HepG2 (cell line): ENCODE results near the gene RAB3D. TPM values are rescaled to one million over a fixed set of nuclear protein-coding genes. Genes with fewer than 3 reads are reported as not detected.

Experiments
- BRCA1 ChIP-seq: sonication (generic); formaldehyde crosslinking; IDR thresholded peaks from 2 replicates; pipeline ENCODE4 v1.4.0; 2020; ENCODE audit warnings: missing genetic modification reagents
- ISX ChIP-seq: sonication (generic); formaldehyde crosslinking; conservative IDR thresholded peaks from 2 replicates; pipeline ENCODE4 v1.5.0; 2020; ENCODE audit warnings: missing genetic modification reagents
- KDM1A ChIP-seq: IDR thresholded peaks from 2 replicates; pipeline ENCODE4 v1.6.1; 2016; ENCODE audit warnings: missing compliant biosample characterization
- KLF11 ChIP-seq: IDR thresholded peaks from 2 replicates; pipeline ENCODE4 v1.6.1; 2016; ENCODE audit warnings: missing compliant biosample characterization
- KLF15 ChIP-seq: sonication (generic); formaldehyde crosslinking; IDR thresholded peaks from 2 replicates; pipeline ENCODE4 v1.8.1; 2023; ENCODE audit warnings: borderline replicate concordance, mild to moderate bottlenecking, inconsistent platforms, missing genetic modification reagents, mixed read lengths
- KLF16 ChIP-seq, 2 experiments: sonication (generic) in 1 of 2; formaldehyde crosslinking in 1 of 2; IDR thresholded peaks; 2 replicates each; pipeline versions ENCODE4 v1.6.1 to v1.8.0; 2016 to 2023; ENCODE audit warnings: missing genetic modification reagents in 2 of 2, missing compliant biosample characterization in 1 of 2
- KMT2B ChIP-seq: IDR thresholded peaks from 2 replicates; pipeline ENCODE4 v1.6.1; 2016; ENCODE audit warnings: missing genetic modification reagents, missing compliant biosample characterization
- NFRKB ChIP-seq: fragments of 450-650 bp; IDR thresholded peaks from 2 replicates; pipeline ENCODE4 v1.6.1; 2017
- RBM39 ChIP-seq: fragments of 200-400 bp; formaldehyde crosslinking; IDR thresholded peaks from one replicate; pipeline ENCODE4 v1.6.1; 2018; ENCODE audit warnings: antibody characterized with exemption, mild to moderate bottlenecking, low read depth, low read length; ENCODE audit not compliant: poor library complexity, severe bottlenecking
- SIN3B ChIP-seq: fragments of 150-350 bp; IDR thresholded peaks from 2 replicates; pipeline ENCODE4 v1.6.1; 2014; ENCODE audit warnings: low read length
- SP2 ChIP-seq: sonication (generic); formaldehyde crosslinking; IDR thresholded peaks from 2 replicates; pipeline ENCODE4 v1.5.1; 2020; ENCODE audit warnings: mild to moderate bottlenecking, missing genetic modification reagents
- SPEN ChIP-seq: sonication (generic); formaldehyde crosslinking; IDR thresholded peaks from 2 replicates; pipeline ENCODE4 v1.5.1; 2020; ENCODE audit warnings: low read depth, mild to moderate bottlenecking, missing genetic modification reagents
- THAP11 ChIP-seq: IDR thresholded peaks from 2 replicates; pipeline ENCODE4 v1.6.1; 2016; ENCODE audit warnings: missing biosample characterization, missing genetic modification reagents
- THRA ChIP-seq: sonication (generic); formaldehyde crosslinking; IDR thresholded peaks from 2 replicates; pipeline ENCODE4 v1.4.0; 2020; ENCODE audit warnings: missing genetic modification reagents, borderline replicate concordance
- ZFP82 ChIP-seq: sonication (generic); formaldehyde crosslinking; IDR thresholded peaks from 2 replicates; pipeline ENCODE4 v1.5.1; 2020; ENCODE audit warnings: mild to moderate bottlenecking, missing genetic modification reagents, borderline replicate concordance
- ZKSCAN5 ChIP-seq: sonication (generic); formaldehyde crosslinking; IDR thresholded peaks from 2 replicates; pipeline ENCODE4 v1.5.1; 2020; ENCODE audit warnings: mild to moderate bottlenecking, missing genetic modification reagents
- ZKSCAN8 ChIP-seq: IDR thresholded peaks from 2 replicates; pipeline ENCODE4 v1.6.1; 2016; ENCODE audit warnings: borderline replicate concordance, missing genetic modification reagents, missing compliant biosample characterization
- ZNF234 ChIP-seq: sonication (generic); formaldehyde crosslinking; conservative IDR thresholded peaks from 2 replicates; pipeline ENCODE4 v1.5.1; 2020; ENCODE audit warnings: mild to moderate bottlenecking, missing genetic modification reagents
- ZNF264 ChIP-seq: sonication (generic); formaldehyde crosslinking; IDR thresholded peaks from 2 replicates; pipeline ENCODE4 v1.4.0; 2020; ENCODE audit warnings: missing genetic modification reagents
- ZNF292 ChIP-seq: sonication (generic); formaldehyde crosslinking; IDR thresholded peaks from 2 replicates; pipeline ENCODE4 v1.8.1; 2022; ENCODE audit warnings: mild to moderate bottlenecking, low read depth, missing genetic modification reagents, borderline replicate concordance
- ZNF326 ChIP-seq: sonication (generic); formaldehyde crosslinking; IDR thresholded peaks from 2 replicates; pipeline ENCODE4 v1.4.0; 2020; ENCODE audit warnings: missing genetic modification reagents, borderline replicate concordance
- ZNF468 ChIP-seq: sonication (generic); formaldehyde crosslinking; IDR thresholded peaks from 2 replicates; pipeline ENCODE4 v1.8.0; 2022; ENCODE audit warnings: mild to moderate bottlenecking, moderate library complexity, missing genetic modification reagents
- ZNF512 ChIP-seq: sonication (generic); formaldehyde crosslinking; IDR thresholded peaks from 2 replicates; pipeline ENCODE4 v1.4.0; 2020; ENCODE audit warnings: mild to moderate bottlenecking, missing genetic modification reagents
- ZNF776 ChIP-seq: sonication (generic); formaldehyde crosslinking; IDR thresholded peaks from 2 replicates; pipeline ENCODE4 v1.4.0; 2020; ENCODE audit warnings: mild to moderate bottlenecking, missing genetic modification reagents
- polyA plus RNA-seq, 8 experiments: library from polyadenylated mRNA; depleted of rRNA in 3 of 8; stranded (reverse) in 7 of 8; unstranded in 1 of 8; fragments of >200 nt; fragmentation: Illumina TruSeq in 4 of 8; extraction: Trizol in 4 of 8; gene quantifications; 2 replicates each; pipeline versions ENCODE4 v1.2.1 to v1.2.3, GENCODE V29; 2011 to 2016; ENCODE audit warnings: low read depth in 4 of 8, missing spikeins in 1 of 8, mixed read lengths in 1 of 8; ENCODE audit not compliant: insufficient read depth in 1 of 8
- total RNA-seq, 5 experiments: library from RNA; depleted of rRNA; stranded (reverse); fragments of >200 nt; fragmentation: Illumina TruSeq; extraction: Trizol; gene quantifications; 2 replicates each; pipeline ENCODE4 v1.2.3, GENCODE V29; 2016; ENCODE audit warnings: low read depth in 1 of 5
- TF ChIP-seq, protein P1 (sequence below): sonication (generic); formaldehyde crosslinking; IDR thresholded peaks from 2 replicates; pipeline ENCODE4 v1.5.0; 2020; ENCODE audit warnings: missing genetic modification reagents, mild to moderate bottlenecking, borderline replicate concordance

RAB3D gene
- total and polyA plus RNA-seq, 2 of the 13 experiments (the other 11 are each of a cell fraction or from before 2014, with no cell fraction given), result 2.0 to 16.1 TPM

- TF ChIP-seq NFRKB (no peak), KDM1A (CRISPR knock-in tag) (no peak), ZNF264 (no peak), ZKSCAN8 (CRISPR knock-in tag) (no peak), RBM39 (no peak), KMT2B (CRISPR knock-in tag) (no peak), ZNF776 (CRISPR knock-in tag) (no peak), KLF16 (CRISPR knock-in tag; IDR thresholded peaks at IDR 0.05) (no peak), ZNF326 (CRISPR knock-in tag) (no peak), ZNF234 (no peak), BRCA1 (CRISPR knock-in tag) (no peak), SPEN (CRISPR knock-in tag) (no peak), ISX (CRISPR knock-in tag) (no peak), THAP11 (CRISPR knock-in tag) (0 out of 2 replicates have a peak, but pooled peaks have one; percentile 16), SP2 (CRISPR knock-in tag) (0 out of 2 replicates have a peak, but pooled peaks have one; percentile 21), ZNF512 (CRISPR knock-in tag) (no peak), SIN3B (no peak), KLF15 (CRISPR knock-in tag) (no peak), THRA (CRISPR knock-in tag) (no peak), ZFP82 (no peak), ZNF468 (CRISPR knock-in tag) (no peak), ZKSCAN5 (CRISPR knock-in tag) (no peak), KLF11 (CRISPR knock-in tag) (no peak), ZNF292 (CRISPR knock-in tag) (no peak)
- TF ChIP-seq, protein P1, sequence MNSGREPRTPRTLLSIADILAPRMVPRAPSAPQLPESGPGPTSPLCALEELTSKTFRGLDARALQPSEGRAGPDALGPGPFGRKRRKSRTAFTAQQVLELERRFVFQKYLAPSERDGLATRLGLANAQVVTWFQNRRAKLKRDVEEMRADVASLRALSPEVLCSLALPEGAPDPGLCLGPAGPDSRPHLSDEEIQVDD (CRISPR knock-in tag), result no peak
Measured at GRCh38 chr19:11378319-11379189, 39.1 kb upstream of the RAB3D start (continued).
